ENCODE data around the gene IMPA2.
A peak's percentile ranks its signal among the peaks of the same experiment; 100 is the strongest.

The IMPA2 gene

GRCh38 chr18:12059334-12060181 lies 78.3 kb downstream of the IMPA2 start:
- no peak overlapping the region for H2BK5ac ChIP-seq (ENCODE audit: low read length)
- H3K4ac ChIP-seq (ENCODE audit: low read length) = no peak overlapping the region
- H3K14ac ChIP-seq (ENCODE audit: low read length) = peak overlapping the region; percentile 79
- peaks cover 0 to 3% (median 0%) of the 10 kb centered on the region in 3 experiments for H3K27me3 ChIP-seq (ENCODE audit: control insufficient read depth in 3 of 3, insufficient read depth in 3 of 3, low read depth in 1 of 3, low read length in 3 of 3)
- no peaks in the 10 kb centered on the region for H3K36me3 ChIP-seq (replicated peaks in 1 of 2; ENCODE audit: control insufficient read depth in 2 of 2, insufficient read depth in 2 of 2, low read length in 2 of 2)
- no peak overlapping the region for H2BK15ac ChIP-seq (ENCODE audit: low read length)
- H3K4me2 ChIP-seq (ENCODE audit: insufficient read depth, low read length, poor library complexity, severe bottlenecking) = no peak overlapping the region
- H3K9ac ChIP-seq (ENCODE audit: low read depth, low read length, poor library complexity) = no peak overlapping the region
- peak overlapping the region; percentile 52 for H3K18ac ChIP-seq (ENCODE audit: low read length)
- peak overlapping the region; percentile 61 for H2AK5ac ChIP-seq (ENCODE audit: low read depth, low read length)
- H3K27ac ChIP-seq (replicated peaks; ENCODE audit: low read length) = no peak overlapping the region
- peak overlapping the region; percentile 47 for H3K23ac ChIP-seq (ENCODE audit: low read depth, low read length, poor library complexity)
- H2BK120ac ChIP-seq (ENCODE audit: low read depth, low read length) = no peak overlapping the region
- no peak overlapping the region for H2AFZ ChIP-seq (ENCODE audit: low read length)
- no CpG with 5 or more reads among the region's 16 CpGs for WGBS, 2 donors (ENCODE audit: extremely low coverage in 2 of 2, insufficient read length in 2 of 2, insufficient replicate concordance in 1 of 2)
- H3K9me3 ChIP-seq (replicated peaks in 1 of 2; ENCODE audit: control insufficient read depth in 2 of 2, insufficient read depth in 1 of 2, low read depth in 1 of 2, low read length in 2 of 2) = no peaks in the 10 kb centered on the region
- H4K91ac ChIP-seq (ENCODE audit: low read depth, low read length, poor library complexity) = peak overlapping the region; percentile 17
- no peak overlapping the region for H4K8ac ChIP-seq (ENCODE audit: low read depth, low read length)
- H3K4me1 ChIP-seq (ENCODE audit: control insufficient read depth in 2 of 2, insufficient read depth in 1 of 2, low read depth in 1 of 2, low read length in 2 of 2) = no peaks in the 10 kb centered on the region
- H3K79me1 ChIP-seq (ENCODE audit: low read depth, low read length) = no peaks in the 10 kb centered on the region
- peak overlapping the region; percentile 49 for H2BK12ac ChIP-seq (ENCODE audit: low read length)
- no peak for DNase-seq (ENCODE audit: low spot score)
- H3K4me3 ChIP-seq (ENCODE audit: low read length in 2 of 2) = no peak overlapping the region

- peak overlapping the region; percentile 61 for H2AK5ac ChIP-seq (ENCODE audit: low read depth, low read length)
- H3K23ac ChIP-seq (ENCODE audit: low read depth, low read length, poor library complexity) = peak overlapping the region; percentile 47
- no peak overlapping the region for H2BK15ac ChIP-seq (ENCODE audit: low read length)
- H3K4me3 ChIP-seq (ENCODE audit: low read length in 2 of 2) = no peak overlapping the region
- H3K14ac ChIP-seq (ENCODE audit: low read length) = no peak overlapping the region
- no peak overlapping the region for H2BK5ac ChIP-seq (ENCODE audit: low read length)
- H3K27ac ChIP-seq (replicated peaks; ENCODE audit: low read length) = no peak overlapping the region
- DNase-seq (ENCODE audit: low spot score) = no peak
- H4K91ac ChIP-seq (ENCODE audit: low read depth, low read length, poor library complexity) = no peak overlapping the region
- H2BK12ac ChIP-seq (ENCODE audit: low read length) = peak overlapping the region; percentile 49
- no peak overlapping the region for H3K4ac ChIP-seq (ENCODE audit: low read length)
- peak overlapping the region; percentile 44 for H3K9ac ChIP-seq (ENCODE audit: low read depth, low read length, poor library complexity)
- no peaks in the 10 kb centered on the region for H3K4me1 ChIP-seq (ENCODE audit: control insufficient read depth in 2 of 2, insufficient read depth in 1 of 2, low read depth in 1 of 2, low read length in 2 of 2)
- H3K36me3 ChIP-seq (replicated peaks in 1 of 2; ENCODE audit: control insufficient read depth in 2 of 2, insufficient read depth in 2 of 2, low read length in 2 of 2) = no peaks in the 10 kb centered on the region
- no peak overlapping the region for H4K8ac ChIP-seq (ENCODE audit: low read depth, low read length)
- peaks cover 0 to 3% (median 0%) of the 10 kb centered on the region in 3 experiments for H3K27me3 ChIP-seq (ENCODE audit: control insufficient read depth in 3 of 3, insufficient read depth in 3 of 3, low read depth in 1 of 3, low read length in 3 of 3)
- H2AFZ ChIP-seq (ENCODE audit: low read length) = no peak overlapping the region
- no peaks in the 10 kb centered on the region for H3K9me3 ChIP-seq (replicated peaks in 1 of 2; ENCODE audit: control insufficient read depth in 2 of 2, insufficient read depth in 1 of 2, low read depth in 1 of 2, low read length in 2 of 2)
- WGBS, 2 donors (ENCODE audit: extremely low coverage in 2 of 2, insufficient read length in 2 of 2, insufficient replicate concordance in 1 of 2) = no CpG with 5 or more reads among the region's 20 CpGs
- H2BK120ac ChIP-seq (ENCODE audit: low read depth, low read length) = no peak overlapping the region
- H3K18ac ChIP-seq (ENCODE audit: low read length) = peak overlapping the region; percentile 52
- no peaks in the 10 kb centered on the region for H3K79me1 ChIP-seq (ENCODE audit: low read depth, low read length)
- H3K4me2 ChIP-seq (ENCODE audit: insufficient read depth, low read length, poor library complexity, severe bottlenecking) = no peak overlapping the region
These were observed 79.0 kb downstream of the IMPA2 start for GRCh38 chr18:12060182-12060870.

- WGBS, 2 donors (ENCODE audit: extremely low coverage in 2 of 2, insufficient read length in 2 of 2, insufficient replicate concordance in 1 of 2) = no CpG with 5 or more reads among the region's 14 CpGs
- Histone ChIP-seq H3K79me1 (ENCODE audit: low read depth, low read length) (no peaks in the 10 kb centered on the region), H3K4me2 (ENCODE audit: insufficient read depth, low read length, poor library complexity, severe bottlenecking) (no peak overlapping the region), H3K14ac (ENCODE audit: low read length) (peak overlapping the region; percentile 82), H3K9ac (ENCODE audit: low read depth, low read length, poor library complexity) (no peak overlapping the region), H3K9me3 (replicated peaks in 1 of 2; ENCODE audit: control insufficient read depth in 2 of 2, insufficient read depth in 1 of 2, low read depth in 1 of 2, low read length in 2 of 2) (no peaks in the 10 kb centered on the region), H2BK5ac (ENCODE audit: low read length) (no peak overlapping the region), H3K4ac (ENCODE audit: low read length) (no peak overlapping the region), H4K91ac (ENCODE audit: low read depth, low read length, poor library complexity) (no peak overlapping the region), H3K4me1 (ENCODE audit: control insufficient read depth in 2 of 2, insufficient read depth in 1 of 2, low read depth in 1 of 2, low read length in 2 of 2) (no peaks in the 10 kb centered on the region), H3K23ac (ENCODE audit: low read depth, low read length, poor library complexity) (peak overlapping the region; percentile 80), H2AK5ac (ENCODE audit: low read depth, low read length) (peak overlapping the region; percentile 56), H2BK12ac (ENCODE audit: low read length) (no peak overlapping the region), H3K27me3 (ENCODE audit: control insufficient read depth in 3 of 3, insufficient read depth in 3 of 3, low read depth in 1 of 3, low read length in 3 of 3) (no peaks in the 10 kb centered on the region), H3K18ac (ENCODE audit: low read length) (peak overlapping the region; percentile 83), H2BK15ac (ENCODE audit: low read length) (no peak overlapping the region), H2AFZ (ENCODE audit: low read length) (no peak overlapping the region), H4K8ac (ENCODE audit: low read depth, low read length) (no peak overlapping the region), H2BK120ac (ENCODE audit: low read depth, low read length) (no peak overlapping the region), H3K4me3 (ENCODE audit: low read length in 2 of 2) (no peak overlapping the region), H3K36me3 (replicated peaks in 1 of 2; ENCODE audit: control insufficient read depth in 2 of 2, insufficient read depth in 2 of 2, low read length in 2 of 2) (no peaks in the 10 kb centered on the region), H3K27ac (replicated peaks; ENCODE audit: low read length) (no peak overlapping the region)
- DNase-seq (ENCODE audit: low spot score) = no peak
These were observed 80.4 kb downstream of the IMPA2 start for GRCh38 chr18:12061685-12062084.

- WGBS, 2 donors (ENCODE audit: extremely low coverage in 2 of 2, insufficient read length in 2 of 2, insufficient replicate concordance in 1 of 2) = no CpG with 5 or more reads among the region's 4 CpGs
- no peaks in the 10 kb centered on the region for H3K79me1 ChIP-seq (ENCODE audit: low read depth, low read length)
- no peak overlapping the region for H3K27ac ChIP-seq (replicated peaks; ENCODE audit: low read length)
- H3K27me3 ChIP-seq (ENCODE audit: control insufficient read depth in 3 of 3, insufficient read depth in 3 of 3, low read depth in 1 of 3, low read length in 3 of 3) = no peaks in the 10 kb centered on the region
- no peak overlapping the region for H2AFZ ChIP-seq (ENCODE audit: low read length)
- no peak overlapping the region for H3K9ac ChIP-seq (ENCODE audit: low read depth, low read length, poor library complexity)
- H3K18ac ChIP-seq (ENCODE audit: low read length) = no peak overlapping the region
- no peaks in the 10 kb centered on the region for H3K4me1 ChIP-seq (ENCODE audit: control insufficient read depth in 2 of 2, insufficient read depth in 1 of 2, low read depth in 1 of 2, low read length in 2 of 2)
- DNase-seq (ENCODE audit: low spot score) = no peak
- H3K4ac ChIP-seq (ENCODE audit: low read length) = no peak overlapping the region
- H4K91ac ChIP-seq (ENCODE audit: low read depth, low read length, poor library complexity) = no peak overlapping the region
- no peak overlapping the region for H2BK15ac ChIP-seq (ENCODE audit: low read length)
- no peak overlapping the region for H3K23ac ChIP-seq (ENCODE audit: low read depth, low read length, poor library complexity)
- H2AK5ac ChIP-seq (ENCODE audit: low read depth, low read length) = no peak overlapping the region
- H3K4me2 ChIP-seq (ENCODE audit: insufficient read depth, low read length, poor library complexity, severe bottlenecking) = no peak overlapping the region
- no peaks in the 10 kb centered on the region for H3K36me3 ChIP-seq (replicated peaks in 1 of 2; ENCODE audit: control insufficient read depth in 2 of 2, insufficient read depth in 2 of 2, low read length in 2 of 2)
- no peak overlapping the region for H4K8ac ChIP-seq (ENCODE audit: low read depth, low read length)
- H2BK12ac ChIP-seq (ENCODE audit: low read length) = no peak overlapping the region
- no peak overlapping the region for H2BK5ac ChIP-seq (ENCODE audit: low read length)
- no peak overlapping the region for H3K4me3 ChIP-seq (ENCODE audit: low read length in 2 of 2)
- H2BK120ac ChIP-seq (ENCODE audit: low read depth, low read length) = no peak overlapping the region
- no peaks in the 10 kb centered on the region for H3K9me3 ChIP-seq (replicated peaks in 1 of 2; ENCODE audit: control insufficient read depth in 2 of 2, insufficient read depth in 1 of 2, low read depth in 1 of 2, low read length in 2 of 2)
- H3K14ac ChIP-seq (ENCODE audit: low read length) = peak overlapping the region; percentile 38
These were observed 81.7 kb downstream of the IMPA2 start for GRCh38 chr18:12062974-12063373.
